ENCODE measurements around the gene ZNF234. TPM values are rescaled to one million over a fixed set of nuclear protein-coding genes. Genes with fewer than 3 reads are reported as not detected.
A peak's percentile ranks its signal among the peaks of the same experiment; 100 is the strongest.
"Not testable (repeated sequence)": the region's sequence is repeated elsewhere in the genome, so short reads cannot be mapped to it uniquely, and the experiment has no call there.

Gene ZNF234
- polyA plus RNA-seq (ENCODE audit: insufficient read length in 4 of 4): 10 to 100 TPM; 10.1 to 16.5 (median 12.3) TPM

DNA sequence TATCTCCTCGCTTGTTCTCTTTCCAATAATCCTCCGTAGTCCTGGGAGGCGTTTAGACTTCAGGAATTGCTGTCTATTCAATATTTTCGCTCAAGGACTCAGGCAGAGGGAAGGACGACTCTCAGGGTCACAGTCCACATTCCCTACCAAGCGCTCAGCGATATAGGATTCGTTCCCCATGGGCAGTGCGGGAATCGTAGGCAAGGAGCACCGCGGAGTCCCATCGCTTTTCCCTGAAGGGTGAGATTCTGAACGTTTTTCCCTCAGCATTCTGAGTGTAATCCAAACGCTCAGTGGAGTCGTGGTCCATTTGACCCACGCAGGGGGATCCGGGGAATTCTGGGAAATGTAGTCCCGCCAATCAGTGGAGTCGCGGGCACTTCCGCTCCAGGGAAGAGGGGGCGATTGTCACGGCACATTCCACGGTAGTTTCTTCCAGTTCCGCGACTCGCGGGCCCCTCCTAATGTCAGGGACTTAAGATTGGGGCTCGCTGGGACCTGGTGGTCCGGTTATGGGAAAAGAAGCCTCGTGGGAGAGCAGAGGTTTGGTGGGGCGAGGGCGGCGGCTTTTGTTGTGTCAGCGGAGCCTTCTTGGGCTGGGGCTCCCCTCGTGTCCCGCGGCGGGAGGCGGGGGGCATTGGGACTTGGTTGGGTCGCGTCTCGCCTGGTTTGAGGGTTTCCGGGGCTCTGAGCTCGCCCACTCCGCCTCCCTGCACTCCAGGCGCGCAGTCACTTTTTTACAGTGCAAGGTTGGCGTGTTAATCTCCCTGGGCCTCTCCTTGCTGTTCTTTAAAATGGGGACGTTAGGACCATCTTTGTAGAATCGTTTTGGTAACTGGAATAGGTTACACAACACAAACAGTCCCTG is at the start of gene ZNF234:
ZNF234 (plus strand) TSS at position 364 of the 868 bp plus-strand sequence. CDS start 3,079 bp downstream, outside the sequence.
- peak; percentile 81 to 89 (median 84) for DNase-seq (ENCODE audit: low read depth in 4 of 4, low spot score in 3 of 4)

DNA sequence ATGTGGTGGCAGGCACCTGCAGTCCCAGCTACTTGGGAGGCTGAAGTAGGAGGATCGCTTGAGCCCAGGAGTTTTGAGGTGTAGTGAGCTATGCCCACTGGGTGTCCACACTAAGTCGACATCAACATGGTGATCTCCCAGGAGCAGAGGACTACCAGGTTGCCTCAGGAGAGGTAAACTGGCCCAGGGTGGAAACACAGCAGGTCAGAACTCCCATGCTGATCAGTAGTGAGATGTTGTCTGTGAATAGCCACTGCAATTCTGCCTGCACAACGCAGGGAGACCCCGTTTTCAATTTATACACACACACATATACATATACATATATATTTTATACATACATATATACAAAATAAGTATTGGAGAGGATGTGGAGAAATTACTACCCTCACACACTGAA is 49.2 kb upstream of the ZNF234 start:
- DNase-seq (ENCODE audit: low read depth in 4 of 4, low spot score in 3 of 4): no peak

DNA sequence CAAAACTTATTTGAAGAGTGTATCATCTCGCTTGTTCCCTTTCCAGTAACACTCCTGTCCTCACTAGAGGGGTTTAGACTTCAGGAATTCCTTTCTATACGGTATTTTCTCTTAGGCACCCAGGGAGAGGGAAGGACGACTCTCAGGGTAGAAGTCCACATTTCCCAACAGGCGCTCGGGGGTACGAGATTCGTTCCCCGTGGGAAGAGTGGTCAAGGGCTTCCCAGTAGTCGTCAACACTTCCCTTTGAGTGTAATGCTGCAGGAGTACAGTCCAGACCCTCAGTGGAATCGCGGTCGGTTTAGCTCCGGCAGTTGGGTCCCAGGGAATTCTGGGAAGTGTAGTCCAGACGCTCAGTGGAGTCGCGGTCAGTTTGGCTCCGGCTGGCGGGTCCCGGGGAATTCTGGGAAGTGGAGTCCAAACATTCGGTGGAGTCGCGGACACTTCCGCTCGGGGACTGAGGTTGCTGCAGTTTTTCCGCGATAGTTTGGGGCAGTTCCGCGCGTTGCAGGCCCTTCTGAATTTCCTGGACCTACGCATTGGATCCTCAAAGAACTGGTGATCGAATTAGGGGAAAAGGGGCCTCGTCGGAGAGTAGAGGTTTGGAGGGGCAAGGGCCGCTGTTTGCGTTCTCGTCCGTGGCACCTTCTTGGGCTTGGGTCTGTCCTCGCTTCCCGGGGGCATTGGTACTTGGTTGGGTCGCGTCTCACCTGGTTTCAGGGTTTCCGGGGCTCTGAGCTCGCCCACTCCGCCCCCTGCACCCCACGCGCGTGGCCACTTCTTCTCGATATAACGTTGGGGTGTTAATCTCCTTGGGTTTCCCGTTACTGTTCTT is 47.2 kb upstream of the ZNF234 start, which contains the start of gene ZNF224:
ZNF224 (plus strand) TSS at position 431 of the 835 bp plus-strand sequence. CDS start 3,513 bp downstream, outside the sequence.
- peak; percentile 88 to 94 (median 90) for DNase-seq (ENCODE audit: low read depth in 4 of 4, low spot score in 3 of 4)

DNA sequence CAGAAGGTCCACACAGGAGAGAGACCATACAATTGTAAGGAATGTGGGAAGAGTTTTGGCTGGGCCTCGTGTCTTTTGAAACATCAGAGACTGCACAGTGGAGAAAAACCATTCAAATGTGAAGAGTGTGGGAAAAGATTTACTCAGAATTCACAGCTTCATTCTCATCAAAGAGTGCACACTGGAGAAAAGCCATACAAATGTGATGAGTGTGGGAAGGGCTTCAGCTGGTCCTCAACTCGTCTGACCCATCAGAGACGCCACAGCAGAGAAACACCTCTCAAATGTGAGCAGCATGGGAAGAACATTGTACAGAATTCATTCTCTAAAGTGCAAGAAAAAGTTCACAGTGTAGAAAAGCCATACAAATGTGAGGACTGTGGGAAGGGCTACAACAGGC is 33.6 kb upstream of the ZNF234 start:
- DNase-seq (ENCODE audit: low read depth in 4 of 4, low spot score in 3 of 4): no peak

DNA sequence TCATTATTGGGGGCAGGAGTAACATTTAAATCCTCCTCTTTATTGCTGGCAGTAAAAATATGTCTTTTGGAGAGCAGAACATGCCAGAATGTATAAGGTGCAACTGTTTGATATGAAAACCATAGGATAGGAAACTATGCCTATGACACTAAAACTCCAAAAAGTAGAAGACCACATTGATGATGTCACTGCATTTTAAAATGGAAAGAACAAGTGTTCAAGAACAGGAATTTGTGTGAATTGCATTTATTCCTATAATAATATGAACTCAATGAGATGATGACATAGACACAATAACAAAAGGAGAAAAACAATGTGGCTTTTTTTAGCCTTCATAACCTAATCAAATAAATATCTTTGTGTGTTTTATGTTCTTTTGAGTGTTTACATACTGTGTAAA is 31.9 kb upstream of the ZNF234 start:
- no peak for DNase-seq (ENCODE audit: low read depth in 4 of 4, low spot score in 3 of 4)

DNA sequence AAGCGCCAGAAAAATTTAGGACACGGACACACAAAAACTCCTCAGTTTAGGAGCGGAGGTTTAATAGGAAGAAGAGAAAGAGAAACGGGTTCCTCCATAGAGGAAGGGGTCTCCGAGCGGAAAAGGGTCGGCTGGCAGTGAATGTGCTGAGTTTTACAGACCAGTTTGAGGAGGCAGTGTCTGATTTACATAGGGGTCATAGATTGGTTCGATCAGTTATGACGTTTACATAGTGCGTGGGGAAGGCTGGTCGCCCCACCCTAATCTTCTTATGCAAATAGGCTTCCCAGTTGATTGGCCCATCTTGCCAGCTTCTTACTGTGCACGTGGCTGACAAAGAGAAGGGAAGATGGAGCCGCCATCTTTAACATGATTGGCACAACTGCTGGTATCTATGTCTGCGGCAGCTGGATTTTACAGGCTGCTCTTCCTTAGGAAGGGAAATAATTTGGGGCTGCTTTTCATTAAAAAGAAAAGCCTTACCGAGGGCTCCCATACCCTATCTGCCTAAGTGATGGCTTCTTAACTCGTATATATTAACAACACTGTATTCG is 29.4 kb upstream of the ZNF234 start:
- DNase-seq (ENCODE audit: low read depth in 4 of 4, low spot score in 3 of 4): no peak

DNA sequence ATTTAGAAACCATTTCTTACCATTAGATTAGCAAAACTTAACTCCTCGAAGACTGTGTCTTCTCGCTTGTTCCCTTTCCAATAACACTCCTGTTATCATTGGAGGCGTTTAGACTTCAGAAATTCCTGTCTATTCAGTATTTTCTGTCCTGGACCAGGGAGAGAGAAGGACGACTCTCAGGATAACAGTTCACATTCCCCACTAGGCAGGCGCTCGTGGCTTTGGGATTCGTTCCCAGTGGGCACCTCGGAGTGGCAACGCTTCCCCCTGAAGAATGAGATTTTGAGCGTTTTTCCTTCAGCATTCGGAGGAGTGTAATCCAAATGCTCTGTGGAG is 28.6 kb upstream of the ZNF234 start:
- no peak for DNase-seq (ENCODE audit: low read depth in 4 of 4, low spot score in 3 of 4)

DNA sequence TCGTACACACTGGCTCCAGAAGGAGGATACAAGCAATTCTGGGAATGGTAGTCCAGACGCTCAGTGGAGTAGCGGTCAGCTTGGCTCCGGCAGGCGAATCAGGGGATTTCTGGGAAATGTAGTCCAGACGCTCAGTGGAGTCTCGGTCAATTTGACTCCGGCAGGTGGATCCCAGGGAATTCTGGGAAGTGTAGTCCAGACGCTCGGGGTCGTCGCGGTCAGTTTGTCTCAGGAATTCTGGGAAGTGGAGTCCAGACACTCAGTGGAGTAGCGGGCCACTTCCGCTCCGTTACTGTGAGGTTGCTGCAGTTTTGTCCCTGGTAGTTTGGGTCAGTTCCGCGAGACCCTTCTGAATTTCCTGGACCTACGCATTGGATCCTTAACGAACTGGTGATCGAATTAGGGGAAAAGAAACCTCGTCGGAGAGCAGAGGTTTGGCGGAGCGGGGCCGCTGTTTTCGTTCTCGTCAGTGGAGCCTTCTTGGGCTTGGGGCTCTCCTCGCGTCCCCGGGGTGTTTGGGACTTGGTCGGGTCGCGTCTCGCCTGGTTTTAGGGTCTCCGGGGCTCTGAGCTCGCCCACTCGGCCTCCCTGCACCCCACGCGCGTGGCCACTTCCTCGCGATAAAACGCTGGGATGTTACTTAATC is 28.1 kb upstream of the ZNF234 start, which contains the start of gene ZNF225:
ZNF225 (plus strand) TSS at position 262 of the 646 bp plus-strand sequence. CDS start 2,429 bp downstream, outside the sequence.
- peak; percentile 97 to 99 (median 99) for DNase-seq (ENCODE audit: low read depth in 4 of 4, low spot score in 3 of 4)

DNA sequence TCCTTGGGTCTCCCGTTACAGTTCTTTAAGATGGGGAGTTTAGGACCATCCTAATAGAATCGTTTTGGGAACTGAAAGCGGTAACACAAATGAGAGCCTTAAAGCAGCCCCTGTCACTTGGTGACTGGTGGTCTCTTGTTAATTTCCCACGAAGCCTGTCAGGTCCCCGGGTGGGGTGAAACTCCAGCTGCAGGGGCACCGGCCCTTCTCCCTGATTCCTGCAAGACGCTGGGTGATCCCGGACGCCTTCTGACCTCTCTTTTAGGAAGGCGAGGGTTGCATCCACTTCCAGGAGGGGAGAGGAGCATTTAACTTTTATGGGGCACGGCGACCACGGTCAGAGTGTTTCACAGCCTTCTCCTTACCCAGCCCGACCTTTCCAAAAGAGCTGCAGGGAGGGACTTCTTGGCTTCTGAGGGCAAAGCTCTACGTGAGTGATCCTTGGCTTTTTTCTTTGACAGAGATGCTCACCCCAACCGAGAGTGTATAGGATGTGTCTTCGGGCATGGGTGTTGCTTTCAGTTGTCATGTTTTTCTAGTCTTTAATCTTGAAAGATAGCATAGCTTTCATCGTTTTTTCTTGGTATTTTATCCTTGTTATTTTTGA is 27.5 kb upstream of the ZNF234 start:
- DNase-seq (ENCODE audit: low read depth in 4 of 4, low spot score in 3 of 4): no peak

DNA sequence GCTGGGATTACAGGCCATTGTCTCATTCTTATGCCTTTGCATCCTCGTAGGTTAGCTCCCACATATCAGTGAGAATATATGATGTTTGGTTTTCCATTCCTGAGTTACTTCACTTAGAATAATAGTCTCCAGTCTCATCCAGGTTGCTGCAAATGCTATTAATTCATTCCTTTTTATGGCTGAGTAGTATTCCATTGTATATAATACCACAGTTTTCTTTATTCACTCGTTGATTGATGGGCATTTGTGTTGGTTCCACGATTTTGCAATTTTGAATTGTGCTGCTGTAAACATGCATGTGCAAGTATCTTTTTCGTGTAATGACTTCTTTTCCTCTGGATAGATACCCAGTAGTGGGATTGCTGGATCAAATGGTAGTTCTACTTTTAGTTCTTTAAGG is 20.2 kb upstream of the ZNF234 start:
- DNase-seq (ENCODE audit: low read depth in 4 of 4, low spot score in 3 of 4): not testable (repeated sequence)

DNA sequence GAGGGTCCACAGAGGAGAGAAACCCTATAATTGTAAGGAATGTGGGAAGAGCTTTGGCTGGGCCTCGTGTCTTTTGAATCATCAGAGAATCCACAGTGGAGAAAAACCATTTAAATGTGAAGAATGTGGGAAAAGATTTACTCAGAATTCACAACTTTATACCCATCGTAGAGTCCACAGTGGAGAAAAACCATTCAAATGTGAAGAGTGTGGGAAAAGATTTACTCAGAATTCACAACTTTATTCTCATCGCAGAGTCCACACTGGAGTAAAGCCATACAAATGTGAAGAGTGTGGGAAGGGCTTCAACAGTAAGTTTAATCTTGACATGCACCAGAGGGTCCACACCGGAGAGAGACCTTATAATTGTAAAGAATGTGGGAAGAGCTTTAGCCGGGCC is 9.4 kb upstream of the ZNF234 start:
- DNase-seq (ENCODE audit: low read depth in 4 of 4, low spot score in 3 of 4): no peak

DNA sequence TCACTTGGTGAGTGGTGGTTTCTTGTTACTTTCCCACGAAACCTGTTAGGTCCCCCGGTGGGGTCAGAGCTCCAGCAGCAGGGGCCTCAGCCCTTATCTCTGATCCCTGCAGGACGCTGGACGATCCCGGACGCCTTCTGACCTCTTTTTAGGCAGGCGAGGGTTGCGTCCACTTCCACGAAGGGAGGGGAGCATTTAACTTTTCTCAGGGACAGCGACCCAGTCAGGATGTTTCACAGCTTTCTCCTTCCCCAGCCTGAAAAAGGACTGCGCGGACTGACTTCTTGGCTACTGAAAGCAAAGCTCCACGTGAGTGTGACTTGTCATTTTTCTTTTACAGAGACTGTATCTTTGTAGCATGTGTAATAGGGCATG is 692 bp downstream of the ZNF234 start:
- DNase-seq (ENCODE audit: low read depth in 4 of 4, low spot score in 3 of 4): no peak

DNA sequence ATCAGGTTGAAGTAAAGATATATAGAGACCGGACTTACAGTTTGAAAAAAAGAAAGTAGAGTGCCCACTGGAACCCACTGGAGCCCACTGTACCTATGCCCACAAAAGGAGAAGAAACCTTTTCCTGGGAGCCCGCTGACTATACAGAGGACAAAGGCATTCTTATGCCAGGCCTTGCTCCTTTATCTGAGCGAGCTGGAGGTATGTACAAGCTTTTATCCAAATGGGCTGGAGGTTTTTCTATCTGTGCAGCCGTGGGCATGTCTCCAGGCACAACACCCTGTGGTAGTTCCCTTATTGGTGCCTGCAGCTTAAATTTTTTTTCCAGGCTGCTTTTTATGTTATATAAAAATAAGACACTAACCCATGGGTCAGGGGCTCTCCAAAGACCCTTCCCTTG is 8.4 kb downstream of the ZNF234 start:
- DNase-seq (ENCODE audit: low read depth in 4 of 4, low spot score in 3 of 4): no peak

DNA sequence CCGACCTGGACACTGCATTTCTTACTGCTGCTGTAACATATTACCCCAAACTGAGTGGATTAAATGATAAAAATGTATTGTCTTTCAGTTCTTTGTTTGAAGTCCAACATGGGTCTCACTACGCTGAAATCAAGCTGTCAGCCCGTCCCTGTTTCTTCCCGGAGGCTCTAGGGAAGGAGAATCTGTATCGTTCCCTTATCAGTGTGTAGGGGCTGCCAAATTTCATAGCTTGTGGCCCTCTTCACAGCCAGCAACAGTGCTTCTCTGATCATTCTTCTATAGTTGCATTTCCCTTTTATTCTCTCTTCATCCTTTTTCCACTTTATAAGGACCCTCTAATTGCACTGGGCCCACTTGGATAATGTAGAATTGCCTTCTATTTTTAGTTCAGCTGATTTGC is 10.1 kb downstream of the ZNF234 start:
- DNase-seq (ENCODE audit: low read depth in 4 of 4, low spot score in 3 of 4): no peak

DNA sequence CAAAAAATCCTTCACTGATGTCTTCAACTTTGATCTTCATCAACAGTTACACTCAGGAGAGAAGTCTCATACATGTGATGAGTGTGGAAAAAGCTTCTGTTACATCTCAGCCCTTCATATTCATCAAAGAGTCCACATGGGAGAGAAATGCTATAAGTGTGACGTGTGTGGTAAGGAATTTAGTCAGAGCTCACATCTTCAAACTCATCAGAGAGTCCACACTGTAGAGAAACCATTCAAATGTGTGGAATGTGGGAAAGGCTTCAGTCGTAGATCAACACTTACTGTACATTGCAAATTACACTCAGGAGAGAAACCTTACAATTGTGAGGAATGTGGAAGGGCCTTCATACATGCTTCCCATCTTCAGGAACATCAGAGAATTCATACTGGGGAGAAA is 15.1 kb downstream of the ZNF234 start:
- DNase-seq (ENCODE audit: low read depth in 4 of 4, low spot score in 3 of 4): no peak

DNA sequence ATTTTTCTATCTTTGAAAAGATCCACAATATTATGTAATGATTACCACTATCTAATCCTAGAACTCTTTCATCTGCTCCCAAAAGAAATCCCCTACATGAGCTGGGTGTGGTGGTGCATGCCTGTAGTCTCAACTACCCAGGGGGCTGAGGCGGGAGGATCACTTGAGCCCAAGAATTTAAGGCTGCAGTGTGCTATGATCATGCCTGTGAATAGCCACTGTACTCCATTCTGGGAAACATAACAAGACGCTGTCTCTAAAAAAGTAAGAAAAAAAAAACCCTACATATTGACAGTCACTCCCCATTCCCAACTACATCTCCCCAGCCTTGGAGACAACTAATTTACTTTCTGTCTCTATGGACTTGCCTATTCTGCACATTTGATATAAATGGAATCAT is 22.4 kb downstream of the ZNF234 start:
- no peak for DNase-seq (ENCODE audit: low read depth in 4 of 4, low spot score in 3 of 4)

DNA sequence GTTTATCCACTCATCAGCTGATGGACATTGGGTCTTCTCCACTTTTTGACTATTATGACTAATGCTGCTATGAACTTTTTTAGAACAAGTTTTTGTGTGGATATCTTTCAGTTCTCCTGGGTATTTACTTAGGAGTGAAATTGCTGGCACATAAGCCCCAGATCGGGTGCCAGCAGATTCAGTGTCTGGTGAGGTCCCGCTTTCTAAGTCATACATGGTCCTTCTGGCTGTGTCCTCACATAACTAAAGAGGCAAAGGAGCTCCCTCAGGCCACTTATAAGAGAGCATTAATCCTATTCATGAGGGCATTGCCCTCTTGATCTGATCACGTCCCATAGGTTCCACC is 22.9 kb downstream of the ZNF234 start:
- no peak for DNase-seq (ENCODE audit: low read depth in 4 of 4, low spot score in 3 of 4)

DNA sequence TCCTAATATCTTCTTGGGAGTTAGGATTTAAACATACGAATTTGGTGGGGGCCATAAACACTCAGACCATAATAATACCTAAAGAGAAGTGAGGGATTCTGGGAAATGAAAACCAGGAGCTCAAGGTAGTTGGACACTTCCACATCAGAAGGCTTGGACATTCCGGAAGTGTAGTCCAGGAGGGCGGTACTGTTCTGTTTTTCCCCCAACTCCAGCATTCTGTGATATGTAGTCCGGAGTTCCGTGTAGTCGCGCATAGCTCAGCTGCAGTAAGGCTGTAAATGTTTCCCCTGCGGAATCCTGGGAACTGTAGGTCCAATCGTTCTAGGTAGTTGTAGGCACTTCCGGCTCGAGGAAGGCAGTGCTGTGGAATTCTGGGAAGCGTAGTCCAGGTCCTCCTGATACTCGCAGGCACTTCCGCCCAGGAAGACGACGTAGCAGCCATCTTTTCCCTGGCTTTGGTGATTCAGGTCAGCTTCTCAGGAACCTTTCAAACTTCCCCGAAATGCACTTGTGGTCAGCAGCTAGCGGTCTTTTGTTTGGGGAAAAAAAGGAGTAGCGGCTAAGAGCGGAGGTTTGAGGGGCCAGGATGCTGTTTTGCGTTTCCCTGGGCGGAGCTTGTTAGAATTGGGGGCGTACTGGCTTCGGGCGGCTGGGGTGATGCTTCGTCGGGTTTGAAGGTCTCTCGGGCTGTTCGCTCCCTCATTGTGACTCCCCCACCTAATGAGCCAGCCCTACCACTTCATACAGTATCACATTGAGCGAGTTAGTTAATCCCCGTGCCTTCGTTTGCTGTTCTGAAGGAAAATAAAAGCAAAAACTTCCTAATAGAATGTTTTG is 23.5 kb downstream of the ZNF234 start, which contains the start of gene ZNF226:
ZNF226 (plus strand) TSS at position 428 of the 840 bp plus-strand sequence. CDS start 4,981 bp downstream, outside the sequence.
- DNase-seq (ENCODE audit: low read depth in 4 of 4, low spot score in 3 of 4): peak; percentile 90 to 95 (median 92)

DNA sequence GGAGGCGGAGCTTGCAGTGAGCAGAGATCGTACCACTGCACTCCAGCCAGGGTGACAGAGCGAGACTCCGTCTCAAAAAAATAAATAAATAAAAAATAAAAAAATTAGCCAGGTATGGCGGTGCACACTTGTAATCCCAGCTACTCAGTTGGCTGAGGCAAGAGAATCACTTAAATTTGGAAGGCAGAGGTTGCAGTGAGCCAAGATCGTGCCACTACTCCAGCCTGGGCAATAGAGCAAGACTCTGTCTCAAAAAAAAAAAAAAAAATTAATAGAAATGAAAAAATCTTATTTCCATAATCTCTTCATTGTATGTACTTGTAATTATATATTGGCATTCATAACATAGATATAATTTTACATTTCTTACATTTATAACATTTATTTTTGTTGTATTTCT is 29.3 kb downstream of the ZNF234 start:
- DNase-seq (ENCODE audit: low read depth in 4 of 4, low spot score in 3 of 4): not testable (repeated sequence)
